Activated CD8-positive, alpha-beta T cell treated with anti-CD3 and anti-CD28 coated beads for 36 hours (primary cell): ENCODE data around the gene PROB1. TPM values are rescaled to one million over a fixed set of nuclear protein-coding genes. Genes with fewer than 3 reads are reported as not detected.

ENCODE experiments used
- ATAC-seq: fragments of 200-7000 bp; cut with Tn5 transposase; one replicate; pipeline ENCODE4 v1.10.0; 2021; ENCODE audit warnings: mild to moderate bottlenecking, moderate library complexity
- CTCF ChIA-PET: fragments of 350-600 bp; sonication (Branson Sonifier 250); formaldehyde crosslinking; loops from one replicate; lab custom pipeline; 2021; ENCODE audit warnings: antibody characterized with exemption; lab: Charles Lee
- POLR2A ChIA-PET: fragments of 350-600 bp; sonication (Branson Sonifier 250); formaldehyde crosslinking; loops from one replicate; lab custom pipeline; 2021; ENCODE audit warnings: antibody characterized with exemption; lab: Charles Lee
- DNase-seq: peaks from one replicate; pipeline ENCODE4 v3.0.0-alpha.2; 2020
- H3K27ac Mint-ChIP-seq: one replicate; pipeline ENCODE4 v1.8.0; 2021; ENCODE audit warnings: mild to moderate bottlenecking, mixed read lengths
- H3K27me3 Mint-ChIP-seq: one replicate; pipeline ENCODE4 v1.8.0; 2021; ENCODE audit warnings: mixed read lengths
- H3K36me3 Mint-ChIP-seq: one replicate; pipeline ENCODE4 v1.8.0; 2021; ENCODE audit warnings: low read depth, mixed read lengths
- H3K4me1 Mint-ChIP-seq: one replicate; pipeline ENCODE4 v1.8.0; 2021; ENCODE audit warnings: low read depth, mixed read lengths
- H3K4me3 Mint-ChIP-seq: one replicate; pipeline ENCODE4 v1.8.0; 2021; ENCODE audit warnings: mild to moderate bottlenecking, moderate library complexity, mixed read lengths
- H3K9me3 Mint-ChIP-seq: one replicate; pipeline ENCODE4 v1.8.0; 2021; ENCODE audit warnings: mixed read lengths
- CTCF ChIP-seq: fragments of 200-600 bp; IDR thresholded peaks from one replicate; pipeline ENCODE4 v1.8.0; 2022; ENCODE audit warnings: antibody characterized with exemption, mild to moderate bottlenecking
- intact Hi-C: fragments of 100-400 bp; cut with micrococcal nuclease; formaldehyde crosslinking; loops from one replicate; pipeline ENCODE4 v1.10.0; 2022
- total RNA-seq, 2 experiments: library from RNA; stranded (reverse); gene quantifications; one replicate each; pipeline ENCODE4 v1.2.3, GENCODE V29; 2021

Gene PROB1
- total RNA-seq, 2 experiments from 2014 or later = 3.9 to 4.1 TPM

- ChIA-PET POLR2A (interaction anchor here (0.6 to 2.2 kb wide), 9 partner anchors 8 to 307 kb away, joined by 3 to 11 read pairs (median 3); partner anchors contain the start of gene SPATA24), CTCF (interaction anchor here (0.7 to 1.9 kb wide), 6 partner anchors 16 to 75 kb away, joined by 3 to 11 read pairs (median 4); partner anchors contain the start of gene STING1)
- ATAC-seq (no peak), DNase-seq (no peak)
- peaks cover 36% of the 10 kb centered on the region for H3K4me1 Mint-ChIP-seq
- H3K36me3 Mint-ChIP-seq = peaks cover 15% of the 10 kb centered on the region
- intact Hi-C loops = no loop called here
- peak overlapping the region; percentile 91 for H3K4me3 Mint-ChIP-seq
- H3K27ac Mint-ChIP-seq = peak overlapping the region; percentile 96
- no peak for TF ChIP-seq CTCF
- H3K27me3 Mint-ChIP-seq = no peaks in the 10 kb centered on the region
- no peaks in the 10 kb centered on the region for H3K9me3 Mint-ChIP-seq
These were observed 43.8 kb upstream of the PROB1 start for GRCh38 chr5:139438707-139439012.

GRCh38 chr5:139435676-139436075 is 40.8 kb upstream of the PROB1 start:
- H3K27ac Mint-ChIP-seq = no peak overlapping the region
- H3K27me3 Mint-ChIP-seq = no peaks in the 10 kb centered on the region
- peaks cover 28% of the 10 kb centered on the region for H3K4me1 Mint-ChIP-seq
- no peaks in the 10 kb centered on the region for H3K9me3 Mint-ChIP-seq
- intact Hi-C loops = no loop called here
- ChIA-PET POLR2A (interaction anchor here (0.6 to 1.6 kb wide), 2 partner anchors 26 to 77 kb away, joined by 3 to 4 read pairs; no protein-coding TSS in a partner anchor), CTCF (interaction anchor here (0.6 to 2.9 kb wide), 5 partner anchors 13 to 330 kb away, joined by 3 to 23 read pairs (median 4); partner anchors contain the start of gene STING1)
- no peak overlapping the region for H3K4me3 Mint-ChIP-seq
- DNase-seq = no peak
- peaks cover 15% of the 10 kb centered on the region for H3K36me3 Mint-ChIP-seq
- TF ChIP-seq CTCF = no peak
- no peak for ATAC-seq

- Mint-ChIP-seq H3K36me3 (peaks cover 11% of the 10 kb centered on the region), H3K27me3 (no peaks in the 10 kb centered on the region), H3K9me3 (no peaks in the 10 kb centered on the region), H3K27ac (no peak overlapping the region), H3K4me1 (peaks cover 11% of the 10 kb centered on the region), H3K4me3 (no peak overlapping the region)
- ChIA-PET POLR2A (interaction anchor here (1.5 kb wide), 1 partner anchor 17 kb away, joined by 3 read pairs; no protein-coding TSS in a partner anchor), CTCF (interaction anchor here (2.0 kb wide), 1 partner anchor 9 kb away, joined by 11 read pairs; no protein-coding TSS in a partner anchor)
- intact Hi-C loops = no loop called here
- TF ChIP-seq CTCF = no peak
- ATAC-seq = no peak
- no peak for DNase-seq
These were observed 36.8 kb upstream of the PROB1 start for GRCh38 chr5:139431706-139432105.

- TF ChIP-seq CTCF = no peak
- POLR2A ChIA-PET = interaction anchor here (0.6 to 1.8 kb wide), 6 partner anchors 9 to 82 kb away, joined by 3 to 7 read pairs (median 4); partner anchors contain the start of genes SMIM33 and STING1
- H3K27me3 Mint-ChIP-seq = no peaks in the 10 kb centered on the region
These were observed 35.1 kb upstream of the PROB1 start for GRCh38 chr5:139430015-139430414.

GRCh38 chr5:139426203-139426885 is 31.4 kb upstream of the PROB1 start:
- intact Hi-C loops = no loop called here
- TF ChIP-seq CTCF = no peak
- ChIA-PET CTCF (interaction anchor here (1.1 to 13.9 kb wide), 3 partner anchors 11 to 91 kb away, joined by 3 to 444 read pairs (median 4); no protein-coding TSS in a partner anchor), POLR2A (no interaction called here)
- H3K27me3 Mint-ChIP-seq = no peaks in the 10 kb centered on the region
- peaks cover 20% of the 10 kb centered on the region for H3K36me3 Mint-ChIP-seq
- H3K27ac Mint-ChIP-seq = no peak overlapping the region
- ATAC-seq (no peak), DNase-seq (no peak)
- H3K4me3 Mint-ChIP-seq = no peak overlapping the region
- no peaks in the 10 kb centered on the region for H3K9me3 Mint-ChIP-seq
- peaks cover 14% of the 10 kb centered on the region for H3K4me1 Mint-ChIP-seq

More at GRCh38 chr5:139430015-139430414, 35.1 kb upstream of the PROB1 start:
- Mint-ChIP-seq H3K4me1 (peaks cover 11% of the 10 kb centered on the region), H3K27ac (no peak overlapping the region), H3K9me3 (no peaks in the 10 kb centered on the region), H3K4me3 (no peak overlapping the region), H3K36me3 (peaks cover 9% of the 10 kb centered on the region)
- intact Hi-C loops = no loop called here
- DNase-seq (no peak), ATAC-seq (peak; percentile 17)
- CTCF ChIA-PET = interaction anchor here (1.2 to 2.0 kb wide), 6 partner anchors 8 to 83 kb away, joined by 4 to 11 read pairs (median 4); no protein-coding TSS in a partner anchor
